K562 (cell line): Measurements from ENCODE around the gene TXN2. TPM values are rescaled to one million over a fixed set of nuclear protein-coding genes. Genes with fewer than 3 reads are reported as not detected.
A peak's percentile ranks its signal among the peaks of the same experiment; 100 is the strongest.

Experiments used
- CBX3 ChIP-seq, 2 experiments: IDR thresholded peaks; 1 replicate in 1 of 2; 2 replicates in 1 of 2; pipeline ENCODE4 v1.6.1; 2012; ENCODE audit warnings: inconsistent platforms in 2 of 2, low read length in 2 of 2, borderline replicate concordance in 1 of 2, control low read depth in 1 of 2
- CBX8 ChIP-seq: fragments of 200-600 bp; sonication (generic); IDR thresholded peaks from 2 replicates; pipeline ENCODE4 v1.6.1; 2012; ENCODE audit warnings: borderline replicate concordance, mixed run types, low read depth, mild to moderate bottlenecking, moderate library complexity, mixed read lengths, low read length, control low read depth, inconsistent platforms; ENCODE audit not compliant: poor library complexity, severe bottlenecking; ENCODE audit errors: extremely low read depth
- CCAR2 ChIP-seq: fragments of 200-400 bp; formaldehyde crosslinking; IDR thresholded peaks from 2 replicates; pipeline ENCODE4 v1.6.1; 2017; ENCODE audit warnings: mild to moderate bottlenecking, low read depth, low read length
- ETV5 ChIP-seq: sonication (generic); formaldehyde crosslinking; IDR thresholded peaks from 2 replicates; pipeline ENCODE4 v1.4.0; 2020; ENCODE audit warnings: low read depth, mild to moderate bottlenecking, missing genetic modification reagents
- FOXJ2 ChIP-seq: fragments of 200-800 bp; sonication (Bioruptor generic); IDR thresholded peaks from 2 replicates; pipeline ENCODE4 v1.6.1; 2016; ENCODE audit warnings: missing genetic modification characterization, missing compliant biosample characterization
- GTF2E2 ChIP-seq: fragments of 200-800 bp; sonication (Bioruptor generic); IDR thresholded peaks from 2 replicates; pipeline ENCODE4 v1.6.1; 2016; ENCODE audit warnings: missing genetic modification characterization, missing compliant biosample characterization
- HMBOX1 ChIP-seq: sonication (generic); IDR thresholded peaks from 2 replicates; pipeline ENCODE4 v1.6.1; 2016
- KHSRP ChIP-seq: fragments of 450-650 bp; IDR thresholded peaks from 2 replicates; pipeline ENCODE4 v1.6.1; 2017
- NCOR1 ChIP-seq: fragments of 450-650 bp; IDR thresholded peaks from 2 replicates; pipeline ENCODE4 v1.6.1; 2016; ENCODE audit warnings: mild to moderate bottlenecking, moderate library complexity
- NFIX ChIP-seq: fragments of 250-450 bp; sonication (Bioruptor Pico); IDR thresholded peaks from 2 replicates; pipeline ENCODE4 v1.4.0; 2020; ENCODE audit warnings: low read depth, mild to moderate bottlenecking, moderate library complexity
- POLR2B ChIP-seq: fragments of 450-650 bp; IDR thresholded peaks from 2 replicates; pipeline ENCODE4 v1.6.1; 2018; ENCODE audit warnings: low read depth; ENCODE audit not compliant: partially characterized antibody
- PREB ChIP-seq: sonication (generic); formaldehyde crosslinking; IDR thresholded peaks from 2 replicates; pipeline ENCODE4 v1.8.1; 2023; ENCODE audit warnings: mild to moderate bottlenecking, missing genetic modification reagents
- RBM25 ChIP-seq: fragments of 200-400 bp; formaldehyde crosslinking; IDR thresholded peaks from 2 replicates; pipeline ENCODE4 v1.6.1; 2018; ENCODE audit warnings: low read length, low read depth, moderate library complexity; ENCODE audit not compliant: severe bottlenecking
- TAF1 ChIP-seq: IDR thresholded peaks from 2 replicates; pipeline ENCODE4 v1.6.1; 2011; ENCODE audit warnings: mild to moderate bottlenecking, low read length, moderate library complexity; ENCODE audit not compliant: insufficient read depth, control insufficient read depth, severe bottlenecking; ENCODE audit errors: extremely low read depth
- TEAD1 ChIP-seq, 2 experiments: fragments of 450-650 bp in 1 of 2; sonication (generic) in 1 of 2; formaldehyde crosslinking; IDR thresholded peaks; 2 replicates each; pipeline versions ENCODE4 v1.4.0 to v1.8.0; 2020 to 2022; ENCODE audit warnings: mild to moderate bottlenecking in 2 of 2, missing genetic modification reagents in 1 of 2
- ZBTB26 ChIP-seq: fragments of 450-650 bp; formaldehyde crosslinking; IDR thresholded peaks from 2 replicates; pipeline ENCODE4 v1.4.0; 2022; ENCODE audit warnings: missing genetic modification characterization
- ZHX1 ChIP-seq: fragments of 150-350 bp; conservative IDR thresholded peaks from 2 replicates; pipeline ENCODE4 v1.6.1; 2014; ENCODE audit warnings: low read length
- ZNF408 ChIP-seq: fragments of 250-450 bp; sonication (Bioruptor Pico); IDR thresholded peaks from 2 replicates; pipeline ENCODE4 v1.4.0; 2020; ENCODE audit warnings: low read depth, mild to moderate bottlenecking, moderate library complexity
- ZNF518B ChIP-seq: fragments of 250-450 bp; sonication (Bioruptor Pico); IDR thresholded peaks from 2 replicates; pipeline ENCODE4 v1.5.0; 2021; ENCODE audit warnings: mild to moderate bottlenecking, moderate library complexity
- polyA plus RNA-seq, 8 experiments: library from polyadenylated mRNA; depleted of rRNA in 4 of 8; stranded (reverse) in 5 of 8; unstranded in 3 of 8; fragments of >200 nt; fragmentation: Nextera tagmentation in 2 of 8; fragmentation: Illumina TruSeq in 1 of 8; extraction: Ambion mirVana in 2 of 8; extraction: Trizol in 1 of 8; gene quantifications; 2 replicates each; pipeline versions ENCODE4 v1.2.1 to v1.2.3, GENCODE V29; 2011 to 2014; ENCODE audit warnings: inconsistent platforms in 1 of 8, missing spikeins in 1 of 8
- total RNA-seq, 7 experiments: library from RNA; depleted of rRNA in 6 of 7; stranded (reverse); fragments of >200 nt in 6 of 7; fragmentation: Illumina TruSeq in 2 of 7; extraction: Trizol in 2 of 7; gene quantifications; 2 replicates each; pipeline versions ENCODE4 v1.2.1 to v1.2.3, GENCODE V29; 2011 to 2021; ENCODE audit warnings: low replicate concordance in 1 of 7

TXN2 gene
- total and polyA plus RNA-seq, 9 of the 15 experiments (the other 6 are each of a cell fraction or from before 2014, with no cell fraction given) = 48.5 to 399 (median 118) TPM

GRCh38 chr22:36478966-36479365, 2.5 kb downstream of the TXN2 start (continued):
- TF ChIP-seq ETV5 (CRISPR knock-in tag) (no peak), GTF2E2 (tag) (no peak), RBM25 (peak; percentile 56), ZBTB26 (CRISPR knock-in tag) (no peak), POLR2B (no peak), FOXJ2 (tag) (no peak), CBX8 (no peak), CBX3 (IDR thresholded peaks at IDR 0.05; ENCODE audit: borderline replicate concordance in 1 of 2, low read length in 2 of 2) (no peak), NFIX (CRISPR knock-in tag) (no peak), ZHX1 (no peak), CCAR2 (no peak), NCOR1 (peak; percentile 85), PREB (no peak), KHSRP (no peak), ZNF408 (no peak), ZNF518B (CRISPR knock-in tag) (no peak), TEAD1 (CRISPR knock-in tag; IDR thresholded peaks at IDR 0.05) (no peak), TAF1 (no peak), HMBOX1 (0 out of 2 replicates have a peak, but pooled peaks have one; percentile 30)
